Ramos (cell line): ENCODE results near the gene GLIS1.

ENCODE experiments used
- in situ Hi-C: fragments of 300-500 bp; cut with MboI; formaldehyde crosslinking; loops from one replicate; pipeline ENCODE4 v1.14.3; 2022; ENCODE audit warnings: low sequenced_read_pairs; ENCODE audit not compliant: unreplicated experiment

The GLIS1 gene

GRCh38 chr1:53696571-53696970 lies 42.4 kb downstream of the GLIS1 start:
- in situ Hi-C loops: no loop called here

- in situ Hi-C loops: no loop called here
These were observed 42.9 kb downstream of the GLIS1 start for GRCh38 chr1:53696051-53696450.

- in situ Hi-C loops: no loop called here
These were observed 43.8 kb downstream of the GLIS1 start for GRCh38 chr1:53695116-53695515.

- in situ Hi-C loops: no loop called here
These were observed 44.3 kb downstream of the GLIS1 start for GRCh38 chr1:53694718-53695091.

- in situ Hi-C loops: no loop called here
These were observed 44.9 kb downstream of the GLIS1 start for GRCh38 chr1:53693773-53694717.

- in situ Hi-C loops: no loop called here
These were observed 45.6 kb downstream of the GLIS1 start for GRCh38 chr1:53693339-53693738.

GRCh38 chr1:53691326-53691725 lies 47.6 kb downstream of the GLIS1 start:
- in situ Hi-C loops: no loop called here

GRCh38 chr1:53690411-53690810 lies 48.6 kb downstream of the GLIS1 start:
- in situ Hi-C loops: no loop called here

- in situ Hi-C loops: no loop called here
These were observed 49.1 kb downstream of the GLIS1 start for GRCh38 chr1:53689736-53690326.

- in situ Hi-C loops: no loop called here
These were observed 49.7 kb downstream of the GLIS1 start for GRCh38 chr1:53689223-53689622.

GRCh38 chr1:53688381-53689102 lies 50.4 kb downstream of the GLIS1 start:
- in situ Hi-C loops: no loop called here

- in situ Hi-C loops: no loop called here
These were observed 51.1 kb downstream of the GLIS1 start for GRCh38 chr1:53687901-53688300.

- in situ Hi-C loops: no loop called here
These were observed 51.5 kb downstream of the GLIS1 start for GRCh38 chr1:53687426-53687825.

GRCh38 chr1:53686965-53687267 lies 52.0 kb downstream of the GLIS1 start:
- in situ Hi-C loops: no loop called here

- in situ Hi-C loops: no loop called here
These were observed 52.6 kb downstream of the GLIS1 start for GRCh38 chr1:53686091-53686964.

GRCh38 chr1:53685272-53686051 lies 53.5 kb downstream of the GLIS1 start:
- in situ Hi-C loops: no loop called here

GRCh38 chr1:53684741-53685140 lies 54.2 kb downstream of the GLIS1 start:
- in situ Hi-C loops: no loop called here

GRCh38 chr1:53683986-53684740 lies 54.8 kb downstream of the GLIS1 start:
- in situ Hi-C loops: no loop called here

GRCh38 chr1:53682881-53683280 lies 56.1 kb downstream of the GLIS1 start:
- in situ Hi-C loops: no loop called here
